Skeletal muscle tissue (tissue), 4 donors: Measurements from ENCODE around the gene ACADM. TPM values are rescaled to one million over a fixed set of nuclear protein-coding genes. Genes with fewer than 3 reads are reported as not detected.
"Not testable (repeated sequence)": the region's sequence is repeated elsewhere in the genome, so short reads cannot be mapped to it uniquely, and the experiment has no call there.

Source experiments
- H3K27ac ChIP-seq: one replicate; pipeline ENCODE4 v1.7.0; 2013; ENCODE audit warnings: mild to moderate bottlenecking, low read depth, low read length, inconsistent platforms
- H3K27me3 ChIP-seq, 3 donors: one replicate each; pipeline ENCODE4 v1.7.0; 2013; ENCODE audit warnings: low read length in 3 of 3; ENCODE audit not compliant: control insufficient read depth in 3 of 3, insufficient read depth in 3 of 3
- H3K36me3 ChIP-seq, 3 donors: one replicate each; pipeline ENCODE4 v1.7.0; 2013; ENCODE audit warnings: low read length in 3 of 3; ENCODE audit not compliant: control insufficient read depth in 3 of 3, insufficient read depth in 3 of 3
- H3K4me1 ChIP-seq, 3 donors: one replicate each; pipeline ENCODE4 v1.7.0; 2013; ENCODE audit warnings: low read length in 3 of 3, mild to moderate bottlenecking in 3 of 3; ENCODE audit not compliant: control insufficient read depth in 3 of 3, insufficient read depth in 3 of 3
- H3K4me3 ChIP-seq, 3 donors: one replicate each; pipeline ENCODE4 v1.7.0; 2013; ENCODE audit warnings: low read length in 3 of 3
- H3K9ac ChIP-seq, 3 donors: one replicate each; pipeline ENCODE4 v1.7.0; 2013; ENCODE audit warnings: low read length in 3 of 3, mild to moderate bottlenecking in 3 of 3, moderate library complexity in 2 of 3, low read depth in 1 of 3
- H3K9me3 ChIP-seq, 3 donors: one replicate each; pipeline ENCODE4 v1.7.0; 2013; ENCODE audit warnings: low read length in 3 of 3; ENCODE audit not compliant: control insufficient read depth in 3 of 3
- total RNA-seq: library from RNA; depleted of rRNA; stranded (reverse); fragments of >200 nt; gene quantifications from one replicate; pipeline ENCODE4 v1.2.3, GENCODE V29; 2014
- donor health status: Osteomylitis.

ACADM gene
- total RNA-seq, 1 donor from 2014 or later = 53.8 TPM

- H3K9me3 ChIP-seq = no peaks in the 10 kb centered on the region
- H3K9ac ChIP-seq = no peak overlapping the region
- no peaks in the 10 kb centered on the region for H3K27me3 ChIP-seq
- no peak overlapping the region for H3K4me3 ChIP-seq
- H3K36me3 ChIP-seq = peaks cover 5 to 23% (median 14%) of the 10 kb centered on the region in 3 donors
- no peak overlapping the region for H3K27ac ChIP-seq
- H3K4me1 ChIP-seq = peaks cover 7 to 19% (median 12%) of the 10 kb centered on the region in 3 donors
Measured at GRCh38 chr1:75730432-75730831, 5.9 kb downstream of the ACADM start.

DNA sequence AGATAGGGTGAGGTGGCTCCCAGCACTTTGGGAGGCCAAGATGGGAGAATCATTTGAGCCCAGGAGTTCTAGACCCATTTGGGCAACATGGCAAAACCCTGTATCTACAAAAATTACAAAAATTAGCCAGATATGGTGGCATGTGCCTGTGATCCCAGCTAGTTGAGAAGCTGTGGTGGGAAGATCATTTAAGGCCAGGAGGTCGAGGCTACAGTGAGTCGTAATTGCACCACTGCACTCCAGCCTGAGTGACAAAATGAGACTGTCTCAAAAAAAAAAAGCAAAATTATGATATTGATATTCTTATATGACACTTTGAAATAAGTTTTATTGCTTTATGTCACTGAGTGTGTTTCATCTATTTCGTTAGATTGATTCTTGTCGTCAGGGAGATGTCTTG lies 7.4 kb downstream of the ACADM start:
- peaks cover under 1 to 11% (median 5%) of the 10 kb centered on the region in 3 donors for H3K4me1 ChIP-seq
- H3K27me3 ChIP-seq = no peaks in the 10 kb centered on the region
- no peaks in the 10 kb centered on the region for H3K9me3 ChIP-seq
- no peak overlapping the region for H3K27ac ChIP-seq
- no peak overlapping the region for H3K9ac ChIP-seq
- H3K4me3 ChIP-seq = no peak overlapping the region
- peaks cover 5 to 34% (median 20%) of the 10 kb centered on the region in 3 donors for H3K36me3 ChIP-seq

DNA sequence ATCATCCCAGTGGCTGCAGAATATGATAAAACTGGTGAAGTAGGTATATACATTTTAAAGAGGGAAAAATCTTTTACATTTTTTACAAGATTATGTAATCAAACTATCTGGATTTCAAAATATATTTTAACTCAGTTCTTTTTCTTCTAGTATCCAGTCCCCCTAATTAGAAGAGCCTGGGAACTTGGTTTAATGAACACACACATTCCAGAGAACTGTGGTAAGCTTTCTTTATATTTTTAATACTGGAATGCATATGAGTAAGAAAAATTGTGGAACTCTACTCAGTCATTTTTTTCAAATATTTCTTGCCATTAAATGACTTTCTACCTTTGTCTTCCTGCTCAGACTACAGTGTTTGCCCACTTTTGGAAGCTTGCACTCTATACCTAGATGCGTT lies 8.2 kb downstream of the ACADM start:
- Histone ChIP-seq H3K4me1 (peaks cover 0 to 8% (median 4%) of the 10 kb centered on the region in 3 donors), H3K36me3 (peaks cover 5 to 38% (median 24%) of the 10 kb centered on the region in 3 donors), H3K27ac (no peak overlapping the region), H3K9me3 (no peaks in the 10 kb centered on the region), H3K9ac (no peak overlapping the region), H3K27me3 (no peaks in the 10 kb centered on the region), H3K4me3 (no peak overlapping the region)

GRCh38 chr1:75733661-75734060 lies 9.2 kb downstream of the ACADM start:
- Histone ChIP-seq H3K9ac (no peak overlapping the region), H3K27ac (no peak overlapping the region), H3K4me1 (peaks cover 0 to 6% (median 2%) of the 10 kb centered on the region in 3 donors), H3K36me3 (peaks cover 8 to 39% (median 26%) of the 10 kb centered on the region in 3 donors), H3K27me3 (no peaks in the 10 kb centered on the region), H3K4me3 (no peak overlapping the region), H3K9me3 (no peaks in the 10 kb centered on the region)

DNA sequence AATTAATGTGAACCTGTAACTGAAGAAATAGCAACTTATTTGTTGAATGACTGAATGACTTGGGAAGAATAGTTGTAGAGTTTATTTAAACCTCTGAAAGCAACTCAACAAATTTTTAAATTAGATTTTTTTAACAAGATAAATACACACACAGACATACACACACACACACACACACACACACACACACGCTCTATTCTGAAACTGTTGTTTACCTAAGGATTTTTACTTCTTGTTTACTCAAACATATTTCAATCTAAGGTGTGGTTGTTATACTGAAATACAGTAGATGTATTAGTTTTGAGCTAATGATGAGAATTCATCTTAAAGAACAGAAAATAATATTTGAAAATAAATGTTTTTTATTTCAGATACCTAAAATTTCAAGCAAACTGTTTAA lies 11.5 kb downstream of the ACADM start:
- Histone ChIP-seq H3K9me3 (no peaks in the 10 kb centered on the region), H3K36me3 (peaks cover 15 to 58% (median 34%) of the 10 kb centered on the region in 3 donors), H3K4me3 (no peak overlapping the region), H3K4me1 (peaks cover 0 to 6% (median 2%) of the 10 kb centered on the region in 3 donors), H3K27ac (no peak overlapping the region), H3K27me3 (no peaks in the 10 kb centered on the region), H3K9ac (no peak overlapping the region)

DNA sequence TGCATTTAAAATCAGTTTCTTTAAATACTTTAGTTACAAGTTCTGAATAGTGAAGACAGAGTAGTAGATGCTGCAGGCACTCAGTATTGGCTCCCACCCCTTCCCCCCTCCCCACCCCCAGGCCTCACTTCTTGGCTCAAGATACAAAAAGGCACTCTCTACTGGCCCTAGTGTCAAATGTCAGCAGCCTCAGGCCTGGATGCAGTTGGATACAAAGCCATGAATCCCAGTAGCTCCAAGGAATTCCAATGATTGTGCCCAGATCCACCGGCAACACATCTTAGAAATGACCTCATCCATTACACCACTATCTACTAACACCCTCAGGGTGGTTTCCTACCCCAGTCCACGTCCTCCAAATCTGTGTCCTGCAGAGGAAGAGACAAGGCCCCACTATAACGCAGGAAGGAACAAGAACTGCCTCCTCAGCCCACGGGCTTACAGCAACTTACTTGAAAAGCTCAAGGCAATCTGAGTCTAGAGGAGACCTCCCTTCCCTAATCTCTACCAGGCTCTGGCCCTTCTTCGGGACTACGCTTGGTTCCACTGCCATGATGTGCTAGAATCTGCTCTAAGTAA lies 17.6 kb downstream of the ACADM start:
- no peak overlapping the region for H3K9ac ChIP-seq
- peaks cover 0 to 6% (median 2%) of the 10 kb centered on the region in 3 donors for H3K4me1 ChIP-seq
- no peaks in the 10 kb centered on the region for H3K9me3 ChIP-seq
- H3K27me3 ChIP-seq = no peaks in the 10 kb centered on the region
- H3K4me3 ChIP-seq = no peak overlapping the region
- no peak overlapping the region for H3K27ac ChIP-seq
- H3K36me3 ChIP-seq = peaks cover 35 to 54% (median 49%) of the 10 kb centered on the region in 3 donors

- no peak overlapping the region for H3K4me3 ChIP-seq
- H3K27ac ChIP-seq = no peak overlapping the region
- no peaks in the 10 kb centered on the region for H3K27me3 ChIP-seq
- H3K4me1 ChIP-seq = peaks cover 0 to 6% (median 2%) of the 10 kb centered on the region in 3 donors
- H3K9ac ChIP-seq = no peak overlapping the region
- H3K36me3 ChIP-seq = peaks cover 25 to 42% (median 36%) of the 10 kb centered on the region in 3 donors
- H3K9me3 ChIP-seq = no peaks in the 10 kb centered on the region
Measured at GRCh38 chr1:75745276-75745675, 20.8 kb downstream of the ACADM start.

GRCh38 chr1:75757210-75757609 lies 32.7 kb downstream of the ACADM start:
- H3K36me3 ChIP-seq = peaks cover 10 to 25% (median 20%) of the 10 kb centered on the region in 3 donors
- H3K9me3 ChIP-seq, H3K27me3 ChIP-seq, H3K4me3 ChIP-seq, H3K9ac ChIP-seq, H3K4me1 ChIP-seq, H3K27ac ChIP-seq: not testable (repeated sequence)

- not testable (repeated sequence) for H3K4me3 ChIP-seq, H3K27me3 ChIP-seq, H3K27ac ChIP-seq, H3K9me3 ChIP-seq, H3K4me1 ChIP-seq, H3K9ac ChIP-seq
- H3K36me3 ChIP-seq = peaks cover 10 to 25% (median 14%) of the 10 kb centered on the region in 3 donors
Measured at GRCh38 chr1:75758543-75758942, 34.0 kb downstream of the ACADM start.

DNA sequence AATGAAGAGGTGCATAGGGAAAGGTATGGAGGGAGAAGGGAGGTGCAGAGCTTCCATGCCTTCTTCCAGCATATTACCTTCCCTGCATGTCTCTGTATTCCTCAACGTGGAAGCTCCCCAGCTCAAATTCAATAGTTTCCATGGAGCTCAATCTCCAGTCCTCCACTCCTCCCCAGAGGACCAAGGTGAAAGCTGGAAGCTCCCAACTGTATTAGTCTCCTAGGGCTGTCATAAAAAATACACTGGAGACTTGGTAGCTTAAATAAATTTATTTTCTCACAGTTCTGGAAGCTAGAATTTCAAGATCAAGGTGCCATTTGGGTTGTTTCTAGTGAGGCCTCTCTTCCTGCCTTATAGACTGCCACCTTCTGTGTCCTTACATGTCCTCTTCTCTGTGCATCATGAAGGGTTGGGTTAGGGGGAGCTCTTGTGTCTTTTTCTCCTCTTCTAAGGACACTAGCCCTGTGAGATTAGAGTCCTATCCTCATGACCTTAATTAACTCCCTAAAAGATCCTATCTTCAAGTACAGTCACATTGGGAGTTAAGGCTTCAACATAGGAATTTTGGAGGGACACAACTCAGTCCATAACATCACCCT lies 39.6 kb downstream of the ACADM start:
- Histone ChIP-seq H3K27me3 (no peaks in the 10 kb centered on the region), H3K9ac (no peak overlapping the region), H3K4me1 (no peaks in the 10 kb centered on the region), H3K9me3 (no peaks in the 10 kb centered on the region), H3K27ac (no peak overlapping the region), H3K4me3 (no peak overlapping the region), H3K36me3 (peaks cover 0 to 5% (median 4%) of the 10 kb centered on the region in 3 donors)
